LNCAP (cell line): ENCODE data around the gene AMPD2.
A peak's percentile ranks its signal among the peaks of the same experiment; 100 is the strongest.

Experiments
- TF ChIP-seq, protein P1 (sequence below): fragments of 450-650 bp; IDR thresholded peaks from 2 replicates; pipeline ENCODE4 v1.5.1; 2017; ENCODE audit warnings: mild to moderate bottlenecking

The AMPD2 gene

DNA sequence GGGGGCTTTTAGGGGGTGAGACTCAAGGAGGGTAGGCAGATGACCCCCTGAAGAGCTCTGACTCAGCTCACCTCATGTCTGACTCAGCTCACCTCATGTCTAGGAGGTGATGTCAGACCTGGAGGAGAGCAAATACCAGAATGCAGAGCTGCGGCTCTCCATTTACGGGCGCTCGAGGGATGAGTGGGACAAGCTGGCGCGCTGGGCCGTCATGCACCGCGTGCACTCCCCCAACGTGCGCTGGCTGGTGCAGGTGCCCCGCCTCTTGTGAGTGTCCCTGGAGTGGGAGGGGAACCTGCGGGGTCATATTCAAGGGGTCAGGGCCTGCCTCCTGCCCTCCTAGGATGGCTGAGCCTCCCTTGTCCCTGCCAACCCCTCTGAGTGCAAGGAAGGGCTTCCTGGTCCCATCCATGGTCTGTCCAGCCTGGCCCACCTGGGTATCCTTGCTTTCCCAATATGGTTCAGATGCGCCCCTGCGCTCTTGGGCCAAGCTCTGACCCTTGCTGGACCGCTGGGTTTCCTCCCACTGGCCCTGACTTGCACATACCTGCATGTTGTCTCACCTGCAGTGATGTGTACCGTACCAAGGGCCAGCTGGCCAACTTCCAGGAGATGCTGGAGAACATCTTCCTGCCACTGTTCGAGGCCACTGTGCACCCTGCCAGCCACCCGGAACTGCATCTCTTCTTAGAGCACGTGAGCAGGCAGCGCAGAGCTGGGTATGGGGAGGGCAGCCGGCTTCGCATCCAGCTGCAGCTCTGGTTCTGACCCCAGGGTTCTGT, 9.1 kb downstream of the AMPD2 start:
- TF ChIP-seq, protein P1, sequence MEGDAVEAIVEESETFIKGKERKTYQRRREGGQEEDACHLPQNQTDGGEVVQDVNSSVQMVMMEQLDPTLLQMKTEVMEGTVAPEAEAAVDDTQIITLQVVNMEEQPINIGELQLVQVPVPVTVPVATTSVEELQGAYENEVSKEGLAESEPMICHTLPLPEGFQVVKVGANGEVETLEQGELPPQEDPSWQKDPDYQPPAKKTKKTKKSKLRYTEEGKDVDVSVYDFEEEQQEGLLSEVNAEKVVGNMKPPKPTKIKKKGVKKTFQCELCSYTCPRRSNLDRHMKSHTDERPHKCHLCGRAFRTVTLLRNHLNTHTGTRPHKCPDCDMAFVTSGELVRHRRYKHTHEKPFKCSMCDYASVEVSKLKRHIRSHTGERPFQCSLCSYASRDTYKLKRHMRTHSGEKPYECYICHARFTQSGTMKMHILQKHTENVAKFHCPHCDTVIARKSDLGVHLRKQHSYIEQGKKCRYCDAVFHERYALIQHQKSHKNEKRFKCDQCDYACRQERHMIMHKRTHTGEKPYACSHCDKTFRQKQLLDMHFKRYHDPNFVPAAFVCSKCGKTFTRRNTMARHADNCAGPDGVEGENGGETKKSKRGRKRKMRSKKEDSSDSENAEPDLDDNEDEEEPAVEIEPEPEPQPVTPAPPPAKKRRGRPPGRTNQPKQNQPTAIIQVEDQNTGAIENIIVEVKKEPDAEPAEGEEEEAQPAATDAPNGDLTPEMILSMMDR, result no peak

DNA sequence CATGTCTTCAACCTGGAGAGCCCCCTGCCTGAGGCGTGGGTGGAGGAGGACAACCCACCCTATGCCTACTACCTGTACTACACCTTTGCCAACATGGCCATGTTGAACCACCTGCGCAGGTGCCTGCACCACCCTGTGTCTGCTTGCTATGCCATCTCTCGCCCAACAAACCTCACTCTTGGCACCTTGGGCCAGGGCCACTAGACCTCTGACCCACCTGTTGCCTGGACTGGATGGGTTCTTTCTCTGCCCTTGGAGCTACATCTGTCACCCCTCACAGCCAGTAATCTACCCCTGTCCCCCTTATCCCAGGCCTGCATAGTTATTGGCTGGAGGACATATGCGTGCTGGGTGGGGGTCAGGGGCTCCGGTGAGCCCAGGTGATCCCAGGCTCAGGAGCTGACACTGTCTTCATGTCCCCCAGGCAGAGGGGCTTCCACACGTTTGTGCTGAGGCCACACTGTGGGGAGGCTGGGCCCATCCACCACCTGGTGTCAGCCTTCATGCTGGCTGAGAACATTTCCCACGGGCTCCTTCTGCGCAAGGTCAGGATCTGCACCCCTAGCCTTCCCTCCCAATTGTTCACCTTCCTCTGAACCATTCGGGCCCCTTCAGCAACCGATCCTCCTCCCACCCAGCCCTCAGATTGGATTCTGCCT, 9.9 kb downstream of the AMPD2 start:
- TF ChIP-seq, protein P1, result no peak

DNA sequence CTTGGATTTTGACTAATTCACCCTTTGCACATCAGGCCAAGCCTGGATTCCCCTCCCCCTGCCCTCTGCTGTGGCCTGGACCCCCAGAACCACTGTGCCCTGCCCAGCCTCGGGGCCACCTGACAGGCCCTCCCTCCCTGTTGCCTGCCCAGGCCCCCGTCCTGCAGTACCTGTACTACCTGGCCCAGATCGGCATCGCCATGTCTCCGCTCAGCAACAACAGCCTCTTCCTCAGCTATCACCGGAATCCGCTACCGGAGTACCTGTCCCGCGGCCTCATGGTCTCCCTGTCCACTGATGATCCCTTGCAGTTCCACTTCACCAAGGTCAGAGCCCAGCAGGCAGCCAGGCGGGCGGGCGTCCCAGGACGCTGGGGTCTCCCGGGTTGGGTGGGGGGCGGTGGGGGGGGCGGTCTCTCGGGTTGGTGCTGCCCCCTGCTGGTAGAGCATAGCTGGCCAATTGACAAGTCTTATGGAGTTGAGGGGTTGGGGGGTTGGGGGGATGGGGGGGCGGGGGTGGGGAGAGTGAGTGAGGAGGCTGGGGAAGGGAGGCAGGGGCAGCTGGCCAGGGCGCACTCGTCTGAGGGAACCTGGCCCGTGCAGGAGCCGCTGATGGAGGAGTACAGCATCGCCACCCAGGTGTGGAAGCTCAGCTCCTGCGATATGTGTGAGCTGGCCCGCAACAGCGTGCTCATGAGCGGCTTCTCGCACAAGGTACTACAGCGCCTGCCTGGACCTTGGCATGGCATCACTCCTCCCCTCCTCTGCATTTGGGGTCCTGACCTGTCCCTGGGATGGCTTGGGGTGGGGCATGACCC, 10.7 kb downstream of the AMPD2 start:
- TF ChIP-seq, protein P1, result peak; percentile 29

DNA sequence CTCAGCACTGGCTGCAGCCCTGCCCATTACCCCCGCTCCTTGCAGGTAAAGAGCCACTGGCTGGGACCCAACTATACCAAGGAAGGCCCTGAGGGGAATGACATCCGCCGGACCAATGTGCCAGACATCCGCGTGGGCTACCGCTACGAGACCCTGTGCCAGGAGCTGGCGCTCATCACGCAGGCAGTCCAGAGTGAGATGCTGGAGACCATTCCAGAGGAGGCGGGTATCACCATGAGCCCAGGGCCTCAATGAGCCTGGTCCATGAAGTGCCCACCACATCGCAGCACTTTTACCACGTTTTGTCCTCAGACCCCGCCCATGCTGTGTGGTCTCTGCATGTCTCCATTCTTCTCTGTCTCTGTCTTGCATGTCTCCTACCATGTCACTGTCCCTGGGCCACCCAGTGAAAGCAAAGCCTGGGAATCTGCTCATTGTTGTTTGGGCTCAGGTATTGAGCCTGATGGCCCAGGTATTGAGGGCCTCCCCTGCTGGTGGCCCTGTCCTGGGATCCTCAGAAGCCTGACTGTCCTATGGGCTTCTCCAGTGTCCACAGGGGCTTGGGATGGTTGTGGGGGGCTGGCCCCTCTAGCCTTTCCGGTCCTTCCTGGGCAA, 11.4 kb downstream of the AMPD2 start:
- TF ChIP-seq, protein P1, result no peak

DNA sequence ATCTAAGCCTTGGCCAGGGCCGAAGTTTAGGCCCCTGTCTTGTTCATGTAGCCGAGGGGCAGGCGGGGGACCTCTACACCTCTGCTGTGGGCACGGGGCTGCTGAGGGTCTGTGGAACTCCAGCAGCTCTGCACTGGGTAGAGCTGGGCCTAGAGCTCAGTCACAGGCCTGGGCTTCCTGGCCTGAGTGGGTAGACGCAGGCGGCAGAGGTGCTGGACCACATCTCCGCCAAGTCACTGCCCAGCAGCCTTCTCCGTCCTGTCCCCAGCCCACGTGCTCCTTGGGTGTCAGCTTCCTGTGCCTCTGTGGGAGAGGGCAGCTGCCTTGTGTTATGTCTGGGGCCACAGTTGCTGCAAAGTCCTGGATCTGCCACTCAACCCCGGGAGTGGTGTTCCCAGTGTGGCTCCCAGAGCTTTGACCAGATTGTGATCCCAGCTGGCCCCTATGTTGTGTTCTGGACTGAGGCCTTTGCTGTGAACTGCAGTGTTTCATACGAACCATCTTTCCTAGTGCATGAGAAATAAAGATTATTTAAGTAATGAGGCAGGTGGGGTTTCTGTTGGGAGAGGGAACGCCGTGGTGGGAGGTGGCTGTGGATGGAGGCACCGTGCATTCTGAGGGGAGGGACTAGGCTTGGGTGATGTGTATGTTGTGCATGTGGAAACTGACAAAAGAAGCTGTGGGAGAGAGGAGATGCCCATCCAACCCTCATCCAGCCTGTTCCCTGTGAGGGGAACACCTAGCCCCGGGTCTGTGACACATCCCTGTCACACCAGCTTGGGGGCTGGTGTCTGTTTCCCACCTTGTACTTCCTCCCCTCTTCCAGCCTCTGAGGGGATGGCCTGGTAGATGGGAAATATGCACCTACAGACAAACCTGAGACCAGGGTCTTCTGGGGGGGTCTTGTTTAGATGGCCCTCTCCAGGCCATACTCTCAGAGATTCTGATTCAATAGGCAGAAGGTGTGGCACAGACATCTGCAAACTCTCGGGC, 12.2 kb downstream of the AMPD2 start:
- TF ChIP-seq, protein P1, result no peak

DNA sequence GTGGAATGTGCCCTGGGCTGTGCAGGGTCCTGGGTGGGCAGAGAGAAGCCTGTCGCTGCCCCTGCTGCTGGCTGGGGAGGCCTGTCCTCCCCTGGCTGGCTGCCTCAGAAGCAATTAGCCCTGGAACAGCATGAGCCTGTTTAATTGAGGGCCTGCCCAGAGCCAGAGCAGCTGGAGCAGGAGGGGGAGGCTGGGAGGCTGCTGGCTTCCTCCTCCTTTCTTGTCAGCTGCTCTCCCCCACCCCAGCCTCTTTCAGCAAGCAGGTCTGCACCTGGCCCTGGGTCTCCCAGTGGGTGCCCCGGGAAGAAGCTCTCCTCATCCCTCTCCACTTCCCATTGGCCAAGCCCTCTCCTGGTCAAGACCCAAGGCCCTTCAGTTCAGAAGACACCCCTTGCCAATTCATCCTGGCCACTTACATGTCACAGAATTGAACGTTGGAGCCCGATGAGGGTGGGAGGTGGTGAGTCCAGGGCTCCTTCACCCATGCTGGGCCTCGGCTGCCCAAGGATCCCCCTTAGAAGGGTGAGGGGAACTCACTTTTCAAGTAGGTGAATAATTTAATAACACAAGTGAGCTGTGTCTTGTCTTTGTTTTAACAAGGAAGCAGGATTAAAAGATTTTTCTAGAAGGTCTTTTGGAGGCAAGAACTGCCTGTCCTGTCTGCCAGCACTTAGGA, 13.2 kb downstream of the AMPD2 start:
- TF ChIP-seq, protein P1, result no peak
